Measurements from ENCODE around the gene ZFAND6.
A peak's percentile ranks its signal among the peaks of the same experiment; 100 is the strongest.

Gene ZFAND6

DNA sequence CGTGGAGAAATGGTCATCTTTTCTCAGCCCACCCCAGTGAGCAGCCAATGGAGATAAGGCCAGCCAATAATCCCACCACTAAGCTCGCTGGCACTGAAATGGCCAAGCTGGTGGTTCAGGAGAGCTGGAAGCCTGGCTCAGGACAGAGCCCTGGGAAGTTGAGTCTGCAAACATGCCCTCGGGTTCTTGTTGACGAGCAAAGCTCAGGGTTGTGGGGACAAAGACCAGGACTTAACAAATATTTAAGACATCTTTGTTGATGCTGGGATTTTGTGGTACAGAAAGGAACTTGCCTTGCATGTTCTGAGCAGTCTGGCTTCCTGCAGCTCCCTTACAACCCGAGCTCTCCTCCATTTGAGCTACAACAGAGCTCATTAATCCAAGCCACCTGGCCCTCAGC is 97.7 kb downstream of the ZFAND6 start:
- Histone ChIP-seq H3K4me3 (no peak overlapping the region), H3K4me1 (peaks cover 58 to 90% (median 78%) of the 10 kb centered on the region in 10 experiments), H3K27me3 (no peaks in the 10 kb centered on the region), H4K20me1 (no peaks in the 10 kb centered on the region), H3K9ac (no peak overlapping the region), H3K9me3 (replicated peaks in 1 of 11) (no peaks in the 10 kb centered on the region), H3K4me2 (peak overlapping the region in 9 of 11 experiments; percentile 0 to 95 (median 37); a peak in 13 of 22 replicates), H3K36me3 (peaks cover under 1 to 25% (median 16%) of the 10 kb centered on the region in 11 experiments; a peak in 21 of 22 replicates), H3K27ac (peak overlapping the region in 2 of 11 experiments; percentile 9 to 89; a peak in 3 of 22 replicates)
- TF ChIP-seq Cebpa-rat (IDR thresholded peaks at IDR 0.05), result no peak

DNA sequence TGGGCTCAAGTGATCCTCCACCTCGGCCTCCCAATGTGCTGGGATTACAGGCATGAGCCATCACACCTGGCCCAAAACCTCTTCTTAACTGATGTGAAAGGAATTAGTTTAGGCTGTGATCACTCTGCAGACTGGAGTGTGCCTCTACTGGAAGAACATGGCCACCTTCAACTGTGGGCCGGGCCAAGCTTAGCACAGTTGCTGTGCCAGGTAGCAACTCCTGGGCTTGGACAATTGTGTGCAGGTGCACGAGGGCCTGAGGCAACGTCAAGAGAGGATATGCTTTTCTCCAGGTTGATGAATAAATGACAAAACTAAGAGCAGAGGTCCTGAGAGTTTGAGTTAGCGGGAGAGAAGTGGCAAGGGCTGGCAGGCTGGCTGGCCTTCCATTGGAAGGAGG is 99.8 kb downstream of the ZFAND6 start:
- peak overlapping the region in 1 of 11 experiments; percentile 70; a peak in 1 of 22 replicates for H3K9ac ChIP-seq

DNA sequence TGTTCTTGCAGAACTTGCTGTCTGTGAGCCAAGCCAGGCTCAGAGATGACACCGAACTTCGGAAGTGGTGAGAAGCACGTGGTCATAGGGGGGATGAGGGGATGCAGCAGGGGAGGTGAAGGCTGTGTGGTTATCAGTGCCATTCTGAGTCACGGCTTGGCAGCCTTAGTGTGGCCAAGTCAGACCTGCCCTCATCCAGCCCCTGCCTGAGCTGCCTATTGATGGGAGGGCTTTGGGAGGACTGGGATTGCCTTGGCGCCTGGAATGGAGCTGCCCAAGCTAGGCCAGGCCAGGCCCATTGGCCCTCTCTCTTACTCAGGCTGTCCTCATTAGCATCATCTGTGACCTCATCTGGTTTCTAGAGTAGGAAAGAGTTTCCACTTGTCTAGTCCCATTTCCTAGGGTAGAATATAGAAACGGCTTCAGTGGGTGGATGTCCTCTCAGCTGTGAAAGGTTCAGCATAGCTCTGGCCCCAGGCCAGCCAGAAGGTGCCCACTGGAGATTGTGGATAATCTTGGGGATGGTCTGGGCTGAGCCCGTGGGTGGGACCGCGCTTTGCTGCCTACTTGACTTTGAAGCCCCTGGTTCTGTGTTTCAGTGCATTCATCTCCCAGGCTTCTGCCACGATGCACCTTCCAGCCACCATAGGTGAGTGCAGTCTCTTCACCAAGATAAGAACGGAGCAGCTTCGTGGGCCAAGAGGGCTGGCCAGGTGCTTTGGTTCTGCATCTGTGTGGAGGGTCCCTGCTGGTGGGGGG is 100.5 kb downstream of the ZFAND6 start:
- Histone ChIP-seq H3K27ac (peak overlapping the region in 10 of 11 experiments; percentile 74 to 93 (median 86); a peak in 19 of 22 replicates), H3K36me3 (peaks cover 14 to 45% (median 35%) of the 10 kb centered on the region in 11 experiments; a peak in 21 of 22 replicates), H3K4me3 (no peak overlapping the region)

More for the DNA sequence above, 99.8 kb downstream of the ZFAND6 start:
- no peak for TF ChIP-seq Cebpa-rat (IDR thresholded peaks at IDR 0.05)
- H4K20me1 ChIP-seq, result no peaks in the 10 kb centered on the region
- peaks cover 14 to 45% (median 33%) of the 10 kb centered on the region in 11 experiments; a peak in 21 of 22 replicates for H3K36me3 ChIP-seq
- peaks cover 49 to 86% (median 68%) of the 10 kb centered on the region in 10 experiments for H3K4me1 ChIP-seq
- no peaks in the 10 kb centered on the region for H3K27me3 ChIP-seq
- H3K4me3 ChIP-seq, result no peak overlapping the region
- peak overlapping the region in 8 of 11 experiments; percentile 74 to 93 (median 88); a peak in 14 of 22 replicates for H3K27ac ChIP-seq
- peak overlapping the region; percentile 63 to 93 (median 81); a peak in 21 of 22 replicates for H3K4me2 ChIP-seq
- no peaks in the 10 kb centered on the region; a peak in 1 of 22 replicates for H3K9me3 ChIP-seq (replicated peaks in 1 of 11)

DNA sequence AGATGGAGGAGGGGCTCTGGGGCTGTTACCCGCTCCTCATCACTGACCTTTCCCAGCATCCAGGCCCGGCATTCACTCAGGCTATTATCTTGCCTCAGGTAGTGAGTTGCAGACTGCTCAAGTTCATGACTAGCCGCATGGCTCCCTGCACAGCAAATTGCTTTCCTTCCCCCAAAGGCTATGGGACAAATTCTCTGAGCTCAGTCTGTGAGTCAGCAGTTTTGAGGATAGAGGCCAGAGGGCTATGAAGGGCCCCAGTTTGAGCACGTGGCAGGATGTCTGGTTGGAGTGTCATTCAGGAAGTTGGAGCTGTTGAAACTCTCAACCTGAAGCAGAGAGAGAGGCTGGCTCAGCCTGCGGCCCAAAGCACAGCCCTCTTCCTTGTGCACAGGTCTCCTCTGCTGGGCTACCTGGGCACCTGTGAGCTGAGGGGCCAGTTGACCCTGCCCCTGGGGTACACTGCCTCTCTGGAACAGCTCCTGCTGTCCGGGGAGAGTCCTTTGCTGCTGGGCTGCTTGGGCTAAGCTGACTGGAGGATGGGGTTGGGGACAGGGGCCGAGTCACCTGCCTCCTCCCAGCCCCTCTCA is 101.2 kb downstream of the ZFAND6 start:
- Histone ChIP-seq H3K4me1 (peaks cover 49 to 76% (median 62%) of the 10 kb centered on the region in 10 experiments), H3K9ac (peak overlapping the region in 10 of 11 experiments; percentile 44 to 75 (median 68); a peak in 17 of 22 replicates), H3K9me3 (replicated peaks in 1 of 11) (no peaks in the 10 kb centered on the region; a peak in 1 of 22 replicates), H3K4me2 (peak overlapping the region; percentile 63 to 93 (median 81)), H3K36me3 (peaks cover 14 to 45% (median 35%) of the 10 kb centered on the region in 11 experiments; a peak in 21 of 22 replicates), H3K27me3 (no peaks in the 10 kb centered on the region), H4K20me1 (no peaks in the 10 kb centered on the region), H3K4me3 (no peak overlapping the region), H3K27ac (peak overlapping the region; percentile 21 to 93 (median 84); a peak in 21 of 22 replicates)
- TF ChIP-seq Cebpa-rat (IDR thresholded peaks at IDR 0.05), result peak in 1 of 11 experiments; percentile 22; a peak in 1 of 22 replicates

More for the DNA sequence above, 100.5 kb downstream of the ZFAND6 start:
- Histone ChIP-seq H3K27me3 (no peaks in the 10 kb centered on the region), H3K4me2 (peak overlapping the region; percentile 63 to 93 (median 81)), H3K4me1 (peaks cover 49 to 83% (median 65%) of the 10 kb centered on the region in 10 experiments), H4K20me1 (no peaks in the 10 kb centered on the region), H3K9me3 (replicated peaks in 1 of 11) (no peaks in the 10 kb centered on the region; a peak in 1 of 22 replicates), H3K9ac (peak overlapping the region in 8 of 11 experiments; percentile 23 to 75 (median 66); a peak in 13 of 22 replicates)
- TF ChIP-seq Cebpa-rat (IDR thresholded peaks at IDR 0.05), result no peak

DNA sequence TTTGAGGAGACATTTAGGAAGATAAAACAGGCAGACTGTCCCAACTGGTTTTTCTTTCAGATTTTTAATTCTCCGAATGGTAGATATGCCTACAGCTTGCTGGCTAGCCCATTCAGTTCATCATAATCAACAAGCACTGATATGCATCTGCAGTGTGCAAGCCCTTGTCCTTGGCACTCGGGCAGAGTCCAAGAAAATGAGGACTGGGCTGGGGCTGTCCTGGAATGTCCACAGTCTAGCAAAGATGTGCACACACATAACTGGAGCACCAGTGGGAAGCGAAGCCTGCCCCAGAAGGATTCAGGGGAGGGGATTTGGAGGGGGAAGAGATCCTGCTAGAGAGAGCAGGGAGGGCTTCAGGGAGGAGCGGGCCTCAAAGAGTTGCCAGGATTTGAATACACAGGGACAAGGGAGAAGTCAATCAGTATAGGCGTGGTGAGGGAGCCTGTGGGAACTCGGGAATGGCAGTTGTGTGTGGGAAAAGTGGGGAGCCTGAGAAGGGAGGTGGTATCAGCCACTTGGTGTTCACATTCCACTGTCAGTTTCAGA is 102.1 kb downstream of the ZFAND6 start:
- Histone ChIP-seq H3K27ac (peak overlapping the region in 10 of 11 experiments; percentile 74 to 93 (median 86); a peak in 20 of 22 replicates), H4K20me1 (no peaks in the 10 kb centered on the region), H3K9me3 (replicated peaks in 1 of 11) (no peaks in the 10 kb centered on the region; a peak in 1 of 22 replicates), H3K27me3 (no peaks in the 10 kb centered on the region), H3K9ac (peak overlapping the region in 4 of 11 experiments; percentile 63 to 74 (median 72); a peak in 5 of 22 replicates), H3K4me3 (no peak overlapping the region), H3K4me2 (peak overlapping the region in 10 of 11 experiments; percentile 63 to 93 (median 82); a peak in 16 of 22 replicates), H3K4me1 (peaks cover 40 to 67% (median 60%) of the 10 kb centered on the region in 10 experiments), H3K36me3 (peaks cover 14 to 45% (median 35%) of the 10 kb centered on the region in 11 experiments; a peak in 21 of 22 replicates)
- TF ChIP-seq Cebpa-rat (IDR thresholded peaks at IDR 0.05), result no peak

DNA sequence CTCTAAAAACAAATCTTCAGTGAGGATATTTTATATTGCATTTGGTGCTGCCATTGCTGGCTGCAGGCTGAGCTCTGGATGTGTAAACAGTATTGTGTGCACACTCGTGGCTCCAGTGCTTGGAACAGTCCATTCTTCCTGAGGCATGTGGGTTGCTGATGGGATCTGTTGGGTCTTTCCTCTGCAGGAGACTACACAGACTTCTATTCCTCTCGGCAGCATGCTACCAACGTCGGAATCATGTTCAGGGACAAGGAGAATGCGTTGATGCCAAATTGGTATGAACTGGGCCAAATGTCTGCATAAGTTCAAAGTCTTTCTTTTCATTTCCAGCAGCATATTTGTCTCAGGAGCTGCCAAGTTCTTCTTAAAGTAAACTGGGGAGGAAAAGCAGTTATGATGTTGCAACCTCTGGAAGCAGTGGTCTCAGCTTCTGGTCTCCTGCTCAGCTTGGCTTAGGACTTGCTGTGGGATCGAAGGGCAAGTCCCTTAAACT is 102.6 kb downstream of the ZFAND6 start:
- H3K9me3 ChIP-seq (replicated peaks in 1 of 11), result no peaks in the 10 kb centered on the region; a peak in 1 of 22 replicates
- no peaks in the 10 kb centered on the region for H3K27me3 ChIP-seq
- peak overlapping the region in 8 of 11 experiments; percentile 80 to 93 (median 88); a peak in 9 of 22 replicates for H3K27ac ChIP-seq
- H4K20me1 ChIP-seq, result no peaks in the 10 kb centered on the region
- H3K9ac ChIP-seq, result no peak overlapping the region
- peaks cover 14 to 45% (median 35%) of the 10 kb centered on the region in 11 experiments; a peak in 21 of 22 replicates for H3K36me3 ChIP-seq
- no peak for TF ChIP-seq Cebpa-rat (IDR thresholded peaks at IDR 0.05)
- H3K4me1 ChIP-seq, result peaks cover 37 to 63% (median 55%) of the 10 kb centered on the region in 10 experiments
- peak overlapping the region in 5 of 11 experiments; percentile 81 to 93 (median 91); a peak in 6 of 22 replicates for H3K4me2 ChIP-seq
- H3K4me3 ChIP-seq, result no peak overlapping the region

DNA sequence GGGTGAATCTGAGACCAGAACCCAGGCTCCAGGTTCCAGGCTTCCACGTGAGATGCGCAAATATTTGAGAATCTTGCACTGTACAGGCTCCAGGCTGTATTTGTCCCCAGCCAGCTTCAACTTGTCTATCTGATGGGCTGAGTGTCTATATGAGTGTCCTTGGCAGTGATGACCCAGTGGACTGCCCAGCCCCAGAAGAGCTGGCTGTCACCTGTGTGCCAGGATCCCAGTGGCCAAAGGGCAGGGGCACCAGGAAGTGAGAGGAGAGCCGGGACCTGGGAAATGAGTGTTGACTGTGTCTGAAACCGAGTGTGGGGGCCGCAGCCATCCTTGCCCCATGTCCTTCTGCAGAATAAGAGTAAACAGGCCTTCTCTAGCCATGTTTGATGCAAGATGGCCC is 103.7 kb downstream of the ZFAND6 start:
- H4K20me1 ChIP-seq, result no peaks in the 10 kb centered on the region
- H3K9ac ChIP-seq, result no peak overlapping the region
- no peak overlapping the region for H3K4me2 ChIP-seq
- no peaks in the 10 kb centered on the region; a peak in 1 of 22 replicates for H3K9me3 ChIP-seq (replicated peaks in 1 of 11)
- TF ChIP-seq Cebpa-rat (IDR thresholded peaks at IDR 0.05), result no peak
- H3K36me3 ChIP-seq, result peaks cover 19 to 51% (median 35%) of the 10 kb centered on the region in 11 experiments; a peak in 21 of 22 replicates
- H3K4me3 ChIP-seq, result no peak overlapping the region
- H3K4me1 ChIP-seq, result peaks cover 34 to 53% (median 45%) of the 10 kb centered on the region in 10 experiments
- H3K27ac ChIP-seq, result peak overlapping the region in 2 of 11 experiments; percentile 37 to 89; a peak in 2 of 22 replicates
- H3K27me3 ChIP-seq, result no peaks in the 10 kb centered on the region

DNA sequence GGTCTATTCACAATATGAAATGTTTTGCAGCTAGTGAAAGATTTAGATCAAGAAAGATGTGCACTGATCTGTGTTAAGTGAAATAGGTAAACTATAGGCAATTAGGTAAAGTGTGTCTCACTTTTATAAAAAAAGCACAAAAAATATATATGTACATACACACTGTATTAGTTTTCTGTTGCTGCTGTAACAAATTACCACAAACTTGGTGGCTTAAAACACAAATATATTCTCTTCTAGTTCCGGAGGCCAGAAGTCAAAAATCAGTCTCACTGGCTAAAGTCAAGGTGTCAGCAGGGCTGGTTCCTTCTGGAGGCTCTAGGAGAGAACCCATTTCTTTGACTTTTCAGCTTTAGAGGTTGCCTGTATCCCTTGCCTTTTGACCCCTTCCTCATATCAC is 104.4 kb downstream of the ZFAND6 start:
- peaks cover 28 to 46% (median 39%) of the 10 kb centered on the region in 10 experiments for H3K4me1 ChIP-seq
- peak overlapping the region in 2 of 11 experiments; percentile 9 to 25; a peak in 4 of 22 replicates for H3K4me2 ChIP-seq

More for the DNA sequence above, 104.4 kb downstream of the ZFAND6 start:
- Histone ChIP-seq H3K27me3 (no peaks in the 10 kb centered on the region), H3K9me3 (replicated peaks in 1 of 11) (no peaks in the 10 kb centered on the region; a peak in 1 of 22 replicates), H3K9ac (no peak overlapping the region), H3K4me3 (no peak overlapping the region), H4K20me1 (no peaks in the 10 kb centered on the region), H3K36me3 (peaks cover 19 to 53% (median 36%) of the 10 kb centered on the region in 11 experiments; a peak in 21 of 22 replicates), H3K27ac (no peak overlapping the region)
- no peak for TF ChIP-seq Cebpa-rat (IDR thresholded peaks at IDR 0.05)
